Right lobe of liver (tissue), 4 donors: ENCODE measurements around the gene C19orf81.

Experiments used
- POLR2A ChIP-seq: fragments of 450-650 bp; IDR thresholded peaks from one replicate; pipeline ENCODE4 v1.6.1; 2017; ENCODE audit warnings: antibody characterized with exemption, mild to moderate bottlenecking
- TF ChIP-seq, protein P1 (sequence below), 4 donors: fragments of 200-600 bp in 3 of 4; fragments of 450-650 bp in 1 of 4; IDR thresholded peaks; one replicate each; pipeline versions ENCODE4 v1.5.1 to v1.8.0; 2016 to 2022; ENCODE audit warnings: antibody characterized with exemption in 4 of 4, mild to moderate bottlenecking in 2 of 4
- donor health status: DM: no; HTN: no; CAD: no.
- donor health status: DM: no; HTN: no; CAD: no.
- donor health status: DM: no; HTN: yes; CAD: no.

- TF ChIP-seq, protein P1, sequence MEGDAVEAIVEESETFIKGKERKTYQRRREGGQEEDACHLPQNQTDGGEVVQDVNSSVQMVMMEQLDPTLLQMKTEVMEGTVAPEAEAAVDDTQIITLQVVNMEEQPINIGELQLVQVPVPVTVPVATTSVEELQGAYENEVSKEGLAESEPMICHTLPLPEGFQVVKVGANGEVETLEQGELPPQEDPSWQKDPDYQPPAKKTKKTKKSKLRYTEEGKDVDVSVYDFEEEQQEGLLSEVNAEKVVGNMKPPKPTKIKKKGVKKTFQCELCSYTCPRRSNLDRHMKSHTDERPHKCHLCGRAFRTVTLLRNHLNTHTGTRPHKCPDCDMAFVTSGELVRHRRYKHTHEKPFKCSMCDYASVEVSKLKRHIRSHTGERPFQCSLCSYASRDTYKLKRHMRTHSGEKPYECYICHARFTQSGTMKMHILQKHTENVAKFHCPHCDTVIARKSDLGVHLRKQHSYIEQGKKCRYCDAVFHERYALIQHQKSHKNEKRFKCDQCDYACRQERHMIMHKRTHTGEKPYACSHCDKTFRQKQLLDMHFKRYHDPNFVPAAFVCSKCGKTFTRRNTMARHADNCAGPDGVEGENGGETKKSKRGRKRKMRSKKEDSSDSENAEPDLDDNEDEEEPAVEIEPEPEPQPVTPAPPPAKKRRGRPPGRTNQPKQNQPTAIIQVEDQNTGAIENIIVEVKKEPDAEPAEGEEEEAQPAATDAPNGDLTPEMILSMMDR (IDR thresholded peaks at IDR 0.05) = no peak
- TF ChIP-seq POLR2A = no peak
Observed at GRCh38 chr19:50633359-50633758, 15.9 kb upstream of the C19orf81 start.
